Activated CD4-positive, alpha-beta T cell treated with anti-CD3 and anti-CD28 coated beads, Interleukin-2, amount 10 ng/mL, durations not matched to agents 24 days and 14 days (primary cell): ENCODE measurements around the gene PIK3CA. TPM values are rescaled to one million over a fixed set of nuclear protein-coding genes. Genes with fewer than 3 reads are reported as not detected.
"Not testable (repeated sequence)": the region's sequence is repeated elsewhere in the genome, so short reads cannot be mapped to it uniquely, and the experiment has no call there.

Experiments
- DNase-seq: peaks from one replicate; pipeline ENCODE4 v3.0.0; 2022
- H3K27ac Mint-ChIP-seq: one replicate; pipeline ENCODE4 v1.8.0; 2022; ENCODE audit warnings: mild to moderate bottlenecking, mixed read lengths
- H3K27me3 Mint-ChIP-seq: one replicate; pipeline ENCODE4 v1.8.0; 2022; ENCODE audit warnings: mixed read lengths
- H3K36me3 Mint-ChIP-seq: one replicate; pipeline ENCODE4 v1.8.0; 2022; ENCODE audit warnings: low read depth, mild to moderate bottlenecking, mixed read lengths
- H3K4me1 Mint-ChIP-seq: one replicate; pipeline ENCODE4 v1.8.0; 2021; ENCODE audit warnings: mixed read lengths
- H3K4me3 Mint-ChIP-seq: one replicate; pipeline ENCODE4 v1.8.0; 2022; ENCODE audit warnings: mild to moderate bottlenecking, moderate library complexity, mixed read lengths
- H3K9me3 Mint-ChIP-seq: one replicate; pipeline ENCODE4 v1.8.0; 2021; ENCODE audit warnings: mixed read lengths
- intact Hi-C: fragments of 100-400 bp; cut with micrococcal nuclease; formaldehyde crosslinking; loops from one replicate; pipeline ENCODE4 v1.15.1; 2023
- total RNA-seq: library from RNA; stranded (reverse); gene quantifications from 2 replicates; pipeline ENCODE4 v1.2.3, GENCODE V29; 2022

PIK3CA gene
- total RNA-seq, 1 donor from 2014 or later: 18.5 TPM

DNA sequence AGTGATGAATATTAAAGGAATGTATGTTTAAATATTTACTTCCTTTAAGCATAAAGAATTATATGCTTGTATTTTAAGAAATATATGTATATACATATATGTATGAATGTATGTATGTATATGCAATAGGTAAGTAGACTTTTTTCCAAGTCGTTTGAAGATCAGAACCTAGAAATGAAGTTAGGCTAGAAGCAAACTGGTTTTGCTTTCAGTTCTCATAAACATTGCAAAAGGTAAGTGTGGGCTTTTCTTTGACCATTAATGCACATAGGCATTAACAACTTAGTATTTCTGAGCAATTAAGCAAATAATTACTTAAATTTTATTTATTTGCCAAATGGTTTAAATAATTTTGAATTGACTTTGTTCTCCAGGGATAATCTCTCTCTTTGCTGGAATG is 92.1 kb downstream of the PIK3CA start:
- intact Hi-C loops: not testable (repeated sequence)

DNA sequence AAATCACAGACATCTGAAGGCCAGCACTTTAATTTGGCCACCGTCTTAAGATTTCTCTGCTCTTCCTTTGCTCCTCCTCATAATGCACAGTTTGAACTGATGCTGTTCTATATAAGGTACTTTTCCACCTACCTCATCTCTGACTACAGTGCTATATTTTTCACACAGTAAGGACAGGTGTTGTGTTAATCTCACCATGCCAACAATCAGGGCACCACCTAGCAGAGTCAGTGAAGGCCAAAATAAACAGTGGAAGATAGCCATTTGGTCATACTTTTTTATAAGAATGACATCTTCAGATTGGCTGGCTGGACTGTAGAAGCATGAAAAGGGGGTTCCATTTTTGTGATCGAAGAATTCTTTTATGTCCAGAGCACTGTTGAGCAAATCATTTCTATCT is 94.7 kb downstream of the PIK3CA start:
- DNase-seq, intact Hi-C loops, H3K27me3 Mint-ChIP-seq, H3K4me3 Mint-ChIP-seq, H3K4me1 Mint-ChIP-seq, H3K27ac Mint-ChIP-seq, H3K9me3 Mint-ChIP-seq, H3K36me3 Mint-ChIP-seq: not testable (repeated sequence)

More for the DNA sequence above, 92.1 kb downstream of the PIK3CA start:
- not testable (repeated sequence) for H3K4me1 Mint-ChIP-seq, H3K4me3 Mint-ChIP-seq, H3K36me3 Mint-ChIP-seq, DNase-seq, H3K27ac Mint-ChIP-seq, H3K27me3 Mint-ChIP-seq, H3K9me3 Mint-ChIP-seq

DNA sequence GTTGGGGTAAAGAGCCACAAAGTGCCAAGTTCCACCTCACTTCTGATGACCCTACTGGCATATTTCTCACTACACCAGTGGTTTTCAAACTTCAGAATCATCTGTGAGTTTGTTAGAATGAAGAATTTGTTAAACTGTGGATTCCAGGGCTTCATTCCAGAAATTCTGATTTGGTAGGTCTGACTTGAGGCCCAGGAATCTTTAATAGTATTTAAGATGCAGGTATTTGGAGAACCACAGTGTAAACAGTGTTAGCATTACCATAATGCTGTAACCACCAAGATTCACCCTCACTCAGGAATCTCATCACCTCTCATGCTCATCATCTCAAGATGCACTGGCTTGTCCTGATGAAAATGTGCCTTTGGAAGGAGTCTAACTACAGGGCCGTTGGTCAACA is 96.7 kb downstream of the PIK3CA start:
- Mint-ChIP-seq H3K4me1 (no peaks in the 10 kb centered on the region), H3K27me3 (no peaks in the 10 kb centered on the region), H3K27ac (no peak overlapping the region), H3K36me3 (peaks cover 1% of the 10 kb centered on the region), H3K9me3 (no peaks in the 10 kb centered on the region), H3K4me3 (no peak overlapping the region)
- intact Hi-C loops: no loop called here
- DNase-seq: no peak

DNA sequence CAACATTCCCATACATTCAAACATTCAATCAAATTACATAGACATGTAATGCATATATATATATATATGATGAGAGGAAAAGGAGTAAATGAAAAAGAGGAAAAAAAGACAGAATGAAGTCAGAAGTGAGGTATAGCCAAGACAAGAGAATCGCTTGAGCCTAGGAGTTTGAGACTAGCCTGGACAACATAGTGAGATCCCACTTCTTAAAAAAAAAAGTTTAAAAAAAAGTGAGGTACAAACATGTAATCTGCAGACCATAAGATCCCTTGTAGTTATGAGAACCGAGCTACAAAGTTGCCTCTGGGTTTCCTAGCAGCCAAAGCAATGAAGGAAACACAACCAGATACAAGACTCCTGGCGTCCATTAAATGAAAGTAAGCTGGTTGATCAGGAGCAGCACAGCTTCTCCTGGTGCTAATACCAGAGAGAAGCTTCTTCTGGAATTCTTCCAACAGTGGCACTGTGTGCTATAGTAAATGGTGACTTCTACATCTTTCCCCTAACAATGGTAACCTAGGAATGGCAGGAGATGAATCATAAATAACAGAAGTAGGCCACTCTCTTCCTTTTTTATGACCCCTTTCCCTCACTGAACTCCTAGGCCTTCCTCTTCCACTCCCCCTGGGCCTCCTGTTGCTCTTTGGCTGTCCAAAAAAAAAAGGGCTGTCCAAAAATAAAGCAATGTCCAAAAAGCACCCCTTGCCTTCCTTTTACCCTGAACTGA is 99.3 kb downstream of the PIK3CA start:
- no peak overlapping the region for H3K27ac Mint-ChIP-seq
- H3K9me3 Mint-ChIP-seq: no peaks in the 10 kb centered on the region
- no peak overlapping the region for H3K4me3 Mint-ChIP-seq
- DNase-seq: no peak
- intact Hi-C loops: no loop called here
- H3K4me1 Mint-ChIP-seq: no peaks in the 10 kb centered on the region
- H3K36me3 Mint-ChIP-seq: peaks cover 1% of the 10 kb centered on the region
- no peaks in the 10 kb centered on the region for H3K27me3 Mint-ChIP-seq

DNA sequence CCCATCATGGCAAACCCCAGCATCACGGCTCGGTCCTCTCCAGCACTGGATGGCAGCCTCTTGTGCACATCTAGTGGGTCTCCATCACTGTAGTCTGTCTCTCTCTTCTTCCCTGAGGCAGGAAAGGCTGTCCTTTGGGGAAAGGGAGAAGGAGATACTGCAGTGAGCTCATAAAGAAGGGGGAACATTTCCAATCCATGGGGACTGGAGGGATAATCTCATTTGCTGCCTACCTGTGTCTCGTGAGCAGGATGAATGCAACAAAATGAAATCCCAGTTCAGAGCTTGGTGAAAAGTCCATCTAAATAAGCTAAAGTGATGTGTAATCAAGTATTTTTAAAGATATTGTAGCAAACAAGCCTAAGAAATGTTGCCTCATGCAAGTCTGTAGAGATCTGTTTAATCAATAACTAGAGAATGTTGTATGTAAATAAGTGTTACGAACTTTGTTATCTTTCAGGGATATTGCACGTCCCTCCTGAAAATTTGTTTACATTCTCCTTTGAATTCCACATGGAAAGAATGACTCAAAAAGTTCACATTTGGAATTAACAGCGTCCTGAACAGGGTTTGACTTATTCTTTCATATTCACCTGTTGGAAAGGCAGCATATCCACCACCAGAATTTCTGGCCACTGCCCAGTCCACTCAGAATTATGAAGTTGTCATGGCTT is 102.8 kb downstream of the PIK3CA start, which contains the start of gene KCNMB3:
Gene KCNMB3 (minus strand): TSS at position 312 of the 674 bp plus-strand sequence. CDS start 124 bp downstream, at position 188.
- Mint-ChIP-seq H3K4me1 (peaks cover 1% of the 10 kb centered on the region), H3K9me3 (no peaks in the 10 kb centered on the region), H3K36me3 (no peaks in the 10 kb centered on the region), H3K27ac (no peak within 1 kb of the TSS), H3K27me3 (peaks cover 7% of the 10 kb centered on the region), H3K4me3 (no peak within 1 kb of the TSS)
- intact Hi-C loops: no loop called here
- DNase-seq: no peak

DNA sequence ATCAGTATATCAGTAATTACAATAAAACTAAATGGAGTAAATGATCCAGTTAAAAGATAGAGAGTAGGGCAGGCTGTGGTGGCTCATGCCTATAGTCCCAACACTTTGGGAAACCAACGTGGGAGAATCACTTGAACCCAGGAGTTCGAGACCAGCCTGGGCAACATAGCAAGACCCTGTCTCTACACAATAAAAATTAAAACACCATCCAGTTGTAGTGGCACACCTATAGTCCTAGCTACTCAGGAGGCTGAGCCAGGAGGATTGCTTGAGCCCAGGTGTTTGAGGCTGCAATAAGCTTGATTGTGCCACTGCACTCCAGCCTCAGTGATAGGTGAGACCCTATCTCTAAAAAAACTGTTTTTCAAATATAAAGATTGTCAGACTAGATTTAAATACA is 108.7 kb downstream of the PIK3CA start:
- Mint-ChIP-seq H3K4me3 (no peak overlapping the region), H3K4me1 (peaks cover 25% of the 10 kb centered on the region), H3K9me3 (no peaks in the 10 kb centered on the region), H3K36me3 (no peaks in the 10 kb centered on the region), H3K27me3 (peaks cover 18% of the 10 kb centered on the region), H3K27ac (no peak overlapping the region)
- DNase-seq: no peak
- intact Hi-C loops: no loop called here

DNA sequence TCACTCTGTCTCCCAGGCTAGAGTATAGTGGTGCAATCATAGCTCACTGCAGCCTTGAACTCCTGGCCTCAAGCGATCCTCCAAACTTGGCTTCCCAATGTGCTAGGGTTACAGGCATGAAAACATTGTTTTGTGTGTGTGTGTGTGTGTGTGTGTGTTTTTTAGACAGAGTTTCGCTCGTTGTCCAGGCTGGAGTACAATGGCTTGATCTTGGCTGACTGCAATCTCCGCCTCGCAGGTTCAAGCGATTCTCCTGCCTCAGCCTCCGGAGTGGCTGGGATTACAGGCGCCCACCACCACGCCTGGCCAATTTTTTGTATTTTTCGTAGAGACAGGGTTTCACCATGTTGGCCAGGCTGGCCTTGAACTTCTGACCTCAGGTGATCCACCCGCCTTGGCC is 109.6 kb downstream of the PIK3CA start:
- H3K27me3 Mint-ChIP-seq: peaks cover 18% of the 10 kb centered on the region
- H3K36me3 Mint-ChIP-seq, intact Hi-C loops, H3K27ac Mint-ChIP-seq, H3K4me3 Mint-ChIP-seq, DNase-seq, H3K9me3 Mint-ChIP-seq: not testable (repeated sequence)
- peaks cover 25% of the 10 kb centered on the region for H3K4me1 Mint-ChIP-seq

DNA sequence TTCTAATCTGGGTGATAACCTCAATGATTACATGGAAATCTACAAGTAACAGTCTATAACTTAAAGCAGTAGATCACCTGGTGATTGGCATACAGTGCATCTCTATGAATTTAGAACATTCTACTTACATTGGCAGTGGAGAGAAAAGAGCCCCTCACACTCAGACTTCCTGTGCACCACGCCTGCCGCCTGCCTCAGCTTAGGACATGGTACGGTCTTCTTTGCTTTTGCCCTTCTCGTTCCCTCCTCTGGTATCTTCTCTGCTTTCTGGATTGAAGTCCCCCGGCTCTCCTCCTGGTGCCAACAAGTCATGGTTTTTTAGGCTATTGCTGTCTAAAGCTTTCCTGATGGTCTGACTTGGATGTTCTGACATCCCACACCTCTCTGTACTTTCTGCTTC is 110.7 kb downstream of the PIK3CA start:
- H3K9me3 Mint-ChIP-seq: no peaks in the 10 kb centered on the region
- peaks cover 18% of the 10 kb centered on the region for H3K27me3 Mint-ChIP-seq
- no peak overlapping the region for H3K27ac Mint-ChIP-seq
- no peaks in the 10 kb centered on the region for H3K36me3 Mint-ChIP-seq
- intact Hi-C loops: no loop called here
- no peak for DNase-seq
- peaks cover 25% of the 10 kb centered on the region for H3K4me1 Mint-ChIP-seq
- no peak overlapping the region for H3K4me3 Mint-ChIP-seq

DNA sequence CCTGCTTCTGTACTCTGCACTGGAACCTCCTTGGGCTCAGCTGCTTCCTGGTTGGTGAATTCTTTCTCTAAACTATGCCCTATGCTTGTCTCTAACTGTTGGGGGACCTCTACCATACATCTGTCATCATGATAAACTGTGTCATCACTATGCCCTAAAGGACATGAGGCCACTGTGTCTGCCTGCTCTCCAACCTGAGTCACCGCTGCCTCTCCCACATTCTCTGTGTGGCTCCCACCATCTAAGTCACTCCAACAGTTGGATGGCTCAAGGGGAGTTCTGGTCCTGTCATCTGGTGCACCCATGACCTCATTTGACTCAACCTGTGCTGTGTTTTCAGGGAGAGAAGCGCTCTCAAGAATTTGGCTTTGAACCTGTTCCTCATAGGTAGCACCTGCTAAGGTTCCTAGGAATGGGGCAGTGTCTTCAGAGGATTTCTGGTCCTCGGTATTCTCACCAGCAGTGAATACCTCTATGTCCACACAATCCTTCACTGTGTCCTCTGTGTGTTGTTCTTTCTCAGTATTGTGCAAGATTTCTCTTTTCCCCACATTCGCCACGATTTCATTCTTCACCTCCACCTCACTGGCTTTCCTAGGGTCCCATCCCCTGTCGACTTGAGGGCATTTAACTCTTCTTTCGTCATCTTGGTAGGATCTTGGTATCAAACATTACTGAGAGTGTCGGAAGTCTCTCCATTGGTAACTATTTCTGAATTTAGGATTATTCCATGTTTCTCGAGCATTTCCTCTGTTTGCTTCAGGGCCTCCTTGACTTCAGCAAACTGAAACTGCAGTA is 112.0 kb downstream of the PIK3CA start:
- H3K4me1 Mint-ChIP-seq: peaks cover 25% of the 10 kb centered on the region
- DNase-seq: peak; percentile 52
- not testable (repeated sequence) for H3K36me3 Mint-ChIP-seq, H3K27ac Mint-ChIP-seq, H3K9me3 Mint-ChIP-seq
- H3K4me3 Mint-ChIP-seq: peak overlapping the region; percentile 25
- H3K27me3 Mint-ChIP-seq: peaks cover 24% of the 10 kb centered on the region
- intact Hi-C loops: loop anchor here (2.0 kb wide), 1 partner anchor 113 kb away; no protein-coding TSS in a partner anchor

DNA sequence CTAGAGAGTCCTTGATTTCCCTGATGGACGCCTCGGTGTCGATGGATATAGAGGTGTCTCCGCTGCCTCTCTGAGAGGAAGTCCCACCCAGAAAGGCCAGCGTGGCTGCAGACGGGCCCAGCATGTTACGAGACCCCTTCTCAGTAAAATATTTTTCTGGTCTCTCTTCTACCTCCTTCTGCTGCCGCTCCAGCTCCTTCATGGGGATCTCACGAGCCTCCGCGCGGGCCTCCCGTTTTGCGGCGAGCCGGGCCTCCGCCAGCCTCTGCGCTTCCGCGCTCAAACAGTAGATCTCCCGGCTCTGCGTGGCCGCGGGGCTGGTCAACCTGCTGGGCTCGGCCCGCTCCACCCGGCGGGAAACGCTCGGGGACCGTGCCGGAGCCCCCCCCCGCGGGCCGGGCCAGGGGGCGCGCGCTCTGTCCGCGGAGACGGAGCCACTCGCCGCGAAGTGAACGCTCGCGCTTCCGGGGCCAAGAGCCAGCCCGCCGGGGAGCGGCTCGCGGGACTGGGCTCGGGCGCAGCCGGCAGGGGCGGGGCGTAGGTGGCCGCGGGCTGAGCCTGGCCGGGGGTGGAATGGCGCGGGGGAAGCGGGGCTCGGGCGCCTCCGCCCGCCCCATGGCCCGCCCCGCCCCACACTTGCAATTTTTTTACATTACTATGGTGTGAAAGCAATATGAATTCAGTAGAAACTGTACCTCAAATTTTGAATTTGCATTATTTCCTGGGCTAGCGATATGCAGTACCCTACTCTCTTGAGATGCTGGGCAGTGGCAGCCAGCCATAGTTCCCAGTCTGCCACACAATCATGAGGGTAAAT is 113.0 kb downstream of the PIK3CA start:
- peaks cover 22% of the 10 kb centered on the region for H3K27me3 Mint-ChIP-seq
- H3K36me3 Mint-ChIP-seq: no peaks in the 10 kb centered on the region
- no peaks in the 10 kb centered on the region for H3K9me3 Mint-ChIP-seq
- DNase-seq: peak; percentile 93
- peaks cover 24% of the 10 kb centered on the region for H3K4me1 Mint-ChIP-seq
- H3K4me3 Mint-ChIP-seq: peak overlapping the region; percentile 79
- intact Hi-C loops: loop anchor here (2.0 kb wide), 1 partner anchor 114 kb away; no protein-coding TSS in a partner anchor
- H3K27ac Mint-ChIP-seq: no peak overlapping the region

DNA sequence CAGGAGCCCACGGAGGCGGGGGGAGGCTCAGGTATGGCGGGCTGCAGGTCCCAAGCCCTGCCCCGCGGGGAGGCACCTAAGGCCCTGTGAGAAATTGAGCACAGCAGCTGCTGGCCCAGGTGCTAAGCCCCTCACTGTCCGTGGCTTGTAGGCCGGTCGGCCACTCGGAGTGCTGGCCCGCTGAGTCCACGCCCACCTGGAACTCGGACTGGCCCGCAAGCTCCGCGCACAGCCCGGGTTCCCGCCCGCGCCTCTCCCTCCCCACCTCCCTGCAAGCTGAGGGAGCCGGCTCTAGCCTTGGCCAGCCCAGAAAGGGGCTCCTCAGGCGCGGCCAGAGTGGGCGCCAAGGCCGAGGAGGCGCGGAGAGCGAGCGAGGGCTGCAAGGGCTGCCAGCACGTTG is 115.0 kb downstream of the PIK3CA start:
- H3K9me3 Mint-ChIP-seq: no peaks in the 10 kb centered on the region
- H3K27me3 Mint-ChIP-seq: peaks cover 21% of the 10 kb centered on the region
- peak; percentile 45 for DNase-seq
- intact Hi-C loops: no loop called here
- H3K4me3 Mint-ChIP-seq: no peak overlapping the region
- H3K4me1 Mint-ChIP-seq: peaks cover 22% of the 10 kb centered on the region
- no peaks in the 10 kb centered on the region for H3K36me3 Mint-ChIP-seq
- H3K27ac Mint-ChIP-seq: no peak overlapping the region

DNA sequence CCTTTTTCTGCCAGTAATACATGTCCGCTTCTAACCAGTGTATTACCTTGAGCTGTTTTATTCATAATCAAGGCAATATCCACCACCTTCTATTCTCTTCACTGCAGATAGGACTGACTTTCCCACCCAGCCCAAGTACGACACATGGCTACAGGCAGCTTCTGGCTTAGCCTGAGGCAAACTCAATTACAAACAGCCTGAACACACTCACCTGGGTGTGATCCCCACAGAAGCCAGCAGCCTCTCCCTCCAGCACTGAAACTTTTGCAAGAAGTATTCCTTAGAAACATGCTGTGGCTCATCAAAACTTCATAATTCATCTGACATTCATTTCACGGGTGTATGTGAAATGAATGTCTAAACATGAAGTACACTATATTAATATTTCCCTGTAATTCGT is 116.3 kb downstream of the PIK3CA start:
- intact Hi-C loops: no loop called here

DNA sequence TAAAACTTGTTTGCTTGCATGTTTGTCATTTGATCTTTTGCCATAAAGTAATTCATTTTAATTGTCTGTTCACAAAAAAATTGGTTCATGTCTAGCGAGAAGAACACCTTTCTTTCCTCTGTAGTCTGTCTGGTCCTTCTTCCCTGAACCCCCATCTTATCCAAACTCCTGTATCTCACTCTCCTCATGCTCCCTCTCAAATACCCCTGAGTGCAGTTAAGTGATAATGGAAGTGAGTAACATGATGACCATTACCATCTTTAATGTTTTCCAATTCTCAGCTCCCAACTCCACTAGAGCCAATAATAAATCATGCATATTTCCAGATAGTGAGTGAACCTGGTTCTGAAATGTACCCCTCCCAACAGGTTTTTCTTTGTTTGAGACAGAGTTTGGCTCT is 116.9 kb downstream of the PIK3CA start:
- H3K27ac Mint-ChIP-seq: no peak overlapping the region
- H3K27me3 Mint-ChIP-seq: peaks cover 16% of the 10 kb centered on the region
- H3K4me1 Mint-ChIP-seq: peaks cover 10% of the 10 kb centered on the region
- no peaks in the 10 kb centered on the region for H3K9me3 Mint-ChIP-seq
- H3K4me3 Mint-ChIP-seq: no peak overlapping the region
- intact Hi-C loops: no loop called here
- H3K36me3 Mint-ChIP-seq: no peaks in the 10 kb centered on the region
- no peak for DNase-seq

More for the DNA sequence above, 116.3 kb downstream of the PIK3CA start:
- no peak overlapping the region for H3K27ac Mint-ChIP-seq
- H3K4me3 Mint-ChIP-seq: no peak overlapping the region
- peaks cover 16% of the 10 kb centered on the region for H3K4me1 Mint-ChIP-seq
- no peaks in the 10 kb centered on the region for H3K9me3 Mint-ChIP-seq
- DNase-seq: no peak
- H3K27me3 Mint-ChIP-seq: peaks cover 18% of the 10 kb centered on the region
- H3K36me3 Mint-ChIP-seq: no peaks in the 10 kb centered on the region
